Testis (tissue), 2 donors: ENCODE measurements around the gene SLC16A6.

Experiments
- POLR2A ChIP-seq: fragments of 450-650 bp; IDR thresholded peaks from one replicate; pipeline ENCODE4 v1.6.1; 2017; ENCODE audit warnings: antibody characterized with exemption, mild to moderate bottlenecking, moderate library complexity
- TF ChIP-seq, protein P1 (sequence below), 3 experiments: fragments of 450-650 bp in 2 of 3; fragments of 200-600 bp in 1 of 3; sonication (generic) in 1 of 3; IDR thresholded peaks; one replicate each; pipeline ENCODE4 v1.5.1; 2016 to 2019; ENCODE audit warnings: antibody characterized with exemption in 3 of 3, mild to moderate bottlenecking in 2 of 3, moderate library complexity in 1 of 3

DNA sequence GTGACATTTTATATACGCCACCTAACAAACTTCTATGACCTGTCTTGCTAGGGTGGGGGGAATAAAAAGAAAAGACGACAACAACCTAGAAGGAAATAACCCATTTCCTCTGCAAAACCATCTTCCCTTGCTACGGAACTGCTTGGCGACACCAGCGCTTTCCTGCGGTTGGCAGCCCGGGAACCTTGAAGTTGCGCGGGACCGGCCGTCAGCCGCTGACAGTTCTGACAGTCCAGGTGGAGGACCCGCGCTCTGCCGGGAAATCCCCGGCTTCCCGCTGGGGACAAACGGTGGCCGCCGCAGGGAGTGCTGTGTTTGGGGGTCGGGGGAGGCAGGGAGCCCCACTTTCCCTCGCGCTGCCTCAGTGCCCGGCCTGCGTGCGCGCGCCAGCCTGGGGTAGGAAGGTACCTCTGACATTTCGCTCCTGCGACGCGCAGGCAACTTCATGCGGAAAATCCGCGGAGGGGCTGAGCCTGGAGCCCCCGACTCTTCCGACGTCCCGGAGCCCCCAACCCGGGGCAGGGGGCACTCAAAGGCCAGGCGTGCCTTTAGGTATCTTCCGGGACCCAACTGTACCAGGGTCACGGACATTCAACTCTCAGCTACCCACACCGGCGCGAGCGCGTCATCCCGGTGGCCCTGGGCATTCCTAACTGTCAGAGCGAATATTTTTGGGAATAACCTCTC, 516 bp downstream of the SLC16A6 start:
- TF ChIP-seq, protein P1, sequence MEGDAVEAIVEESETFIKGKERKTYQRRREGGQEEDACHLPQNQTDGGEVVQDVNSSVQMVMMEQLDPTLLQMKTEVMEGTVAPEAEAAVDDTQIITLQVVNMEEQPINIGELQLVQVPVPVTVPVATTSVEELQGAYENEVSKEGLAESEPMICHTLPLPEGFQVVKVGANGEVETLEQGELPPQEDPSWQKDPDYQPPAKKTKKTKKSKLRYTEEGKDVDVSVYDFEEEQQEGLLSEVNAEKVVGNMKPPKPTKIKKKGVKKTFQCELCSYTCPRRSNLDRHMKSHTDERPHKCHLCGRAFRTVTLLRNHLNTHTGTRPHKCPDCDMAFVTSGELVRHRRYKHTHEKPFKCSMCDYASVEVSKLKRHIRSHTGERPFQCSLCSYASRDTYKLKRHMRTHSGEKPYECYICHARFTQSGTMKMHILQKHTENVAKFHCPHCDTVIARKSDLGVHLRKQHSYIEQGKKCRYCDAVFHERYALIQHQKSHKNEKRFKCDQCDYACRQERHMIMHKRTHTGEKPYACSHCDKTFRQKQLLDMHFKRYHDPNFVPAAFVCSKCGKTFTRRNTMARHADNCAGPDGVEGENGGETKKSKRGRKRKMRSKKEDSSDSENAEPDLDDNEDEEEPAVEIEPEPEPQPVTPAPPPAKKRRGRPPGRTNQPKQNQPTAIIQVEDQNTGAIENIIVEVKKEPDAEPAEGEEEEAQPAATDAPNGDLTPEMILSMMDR (IDR thresholded peaks at IDR 0.05) = no peak
- no peak for TF ChIP-seq POLR2A
